Lung (tissue), 12 donors: Measurements from ENCODE around the gene ADAMTSL1. TPM values are rescaled to one million over a fixed set of nuclear protein-coding genes. Genes with fewer than 3 reads are reported as not detected.

Source experiments
- ATAC-seq: fragments of 200-7000 bp; cut with Tn5 transposase; one replicate; pipeline ENCODE4 v1.9.1; 2020; ENCODE audit warnings: moderate number of reproducible peaks; ENCODE audit not compliant: insufficient read depth, low FRiP score
- DNase-seq, 3 donors: peaks; one replicate each; pipeline ENCODE4 v3.0.0-alpha.2; 2013 to 2017
- H3K27ac ChIP-seq, 2 donors: one replicate each; pipeline ENCODE4 v1.5.1; 2013; ENCODE audit warnings: mild to moderate bottlenecking in 2 of 2, moderate library complexity in 2 of 2, control low read depth in 1 of 2, inconsistent platforms in 1 of 2, low read depth in 1 of 2, low read length in 1 of 2
- H3K27me3 ChIP-seq, 3 donors: one replicate each; pipeline ENCODE4 v1.5.1; 2013; ENCODE audit warnings: low read length in 2 of 3; ENCODE audit not compliant: control insufficient read depth in 3 of 3, insufficient read depth in 3 of 3
- H3K36me3 ChIP-seq, 4 donors: one replicate each; pipeline ENCODE4 v1.5.1; 2013; ENCODE audit warnings: low read length in 4 of 4, mild to moderate bottlenecking in 1 of 4, moderate library complexity in 1 of 4; ENCODE audit not compliant: control insufficient read depth in 4 of 4, insufficient read depth in 4 of 4
- H3K4me1 ChIP-seq, 5 donors: one replicate each; pipeline ENCODE4 v1.5.1; 2013; ENCODE audit warnings: low read length in 5 of 5, mild to moderate bottlenecking in 2 of 5, moderate library complexity in 1 of 5; ENCODE audit not compliant: control insufficient read depth in 5 of 5, insufficient read depth in 5 of 5
- H3K4me3 ChIP-seq: one replicate; pipeline ENCODE4 v1.5.1; 2013; ENCODE audit warnings: mild to moderate bottlenecking, control low read depth, moderate library complexity
- H3K9ac ChIP-seq, 2 donors: one replicate each; pipeline ENCODE4 v1.5.1; 2013; ENCODE audit warnings: low read length in 2 of 2, control low read depth in 1 of 2; ENCODE audit not compliant: insufficient read depth in 1 of 2
- H3K9me3 ChIP-seq, 4 donors: one replicate each; pipeline ENCODE4 v1.5.1; 2013; ENCODE audit warnings: low read length in 3 of 4, mild to moderate bottlenecking in 1 of 4, moderate library complexity in 1 of 4; ENCODE audit not compliant: control insufficient read depth in 4 of 4, insufficient read depth in 3 of 4
- WGBS, 2 donors: extraction: QIAGEN DNeasy Blood & Tissue Kit; methylation state at CpG; one replicate each; pipeline ENCODE4 v1.1.7; 2013; 5-methylcytosine and 5-hydroxymethylcytosine counted together
- polyA plus RNA-seq, 2 donors: library from polyadenylated mRNA; stranded (reverse); fragments of 200-250 nt; gene quantifications; one replicate each; pipeline ENCODE4 v1.2.1, GENCODE V29; 2013
- total RNA-seq, 2 donors: library from RNA; depleted of rRNA in 1 of 2; stranded (reverse); fragments of >200 nt in 1 of 2; gene quantifications; one replicate each; pipeline ENCODE4 v1.2.1, GENCODE V29; 2014 to 2021
- TF ChIP-seq, protein P1 (sequence below): IDR thresholded peaks from 2 replicates; pipeline ENCODE4 v1.5.1; 2012; ENCODE audit warnings: mild to moderate bottlenecking; ENCODE audit errors: control extremely low read depth, extremely low read depth
- donor health status: control.
- donor health status: control.
- donor health status: Bipolar disorder and iron deficiency.
- donor health status: healthy.
- donor health status: DM: yes; HTN: yes; CAD: no.

ADAMTSL1 gene
- total and polyA plus RNA-seq, 4 donors = 0.25 to 36.2 (median 1.4) TPM

GRCh38 chr9:18798508-18799290, 324.7 kb downstream of the ADAMTSL1 start:
- Histone ChIP-seq H3K9me3 (peaks cover 0 to 1% (median 0%) of the 10 kb centered on the region in 4 donors), H3K27ac (no peak overlapping the region), H3K9ac (no peak overlapping the region), H3K4me1 (no peaks in the 10 kb centered on the region), H3K4me3 (no peak overlapping the region), H3K27me3 (no peaks in the 10 kb centered on the region), H3K36me3 (no peaks in the 10 kb centered on the region)
- WGBS, 2 donors = 88% methylated on average over 5 of the region's 5 CpGs
- TF ChIP-seq, protein P1, sequence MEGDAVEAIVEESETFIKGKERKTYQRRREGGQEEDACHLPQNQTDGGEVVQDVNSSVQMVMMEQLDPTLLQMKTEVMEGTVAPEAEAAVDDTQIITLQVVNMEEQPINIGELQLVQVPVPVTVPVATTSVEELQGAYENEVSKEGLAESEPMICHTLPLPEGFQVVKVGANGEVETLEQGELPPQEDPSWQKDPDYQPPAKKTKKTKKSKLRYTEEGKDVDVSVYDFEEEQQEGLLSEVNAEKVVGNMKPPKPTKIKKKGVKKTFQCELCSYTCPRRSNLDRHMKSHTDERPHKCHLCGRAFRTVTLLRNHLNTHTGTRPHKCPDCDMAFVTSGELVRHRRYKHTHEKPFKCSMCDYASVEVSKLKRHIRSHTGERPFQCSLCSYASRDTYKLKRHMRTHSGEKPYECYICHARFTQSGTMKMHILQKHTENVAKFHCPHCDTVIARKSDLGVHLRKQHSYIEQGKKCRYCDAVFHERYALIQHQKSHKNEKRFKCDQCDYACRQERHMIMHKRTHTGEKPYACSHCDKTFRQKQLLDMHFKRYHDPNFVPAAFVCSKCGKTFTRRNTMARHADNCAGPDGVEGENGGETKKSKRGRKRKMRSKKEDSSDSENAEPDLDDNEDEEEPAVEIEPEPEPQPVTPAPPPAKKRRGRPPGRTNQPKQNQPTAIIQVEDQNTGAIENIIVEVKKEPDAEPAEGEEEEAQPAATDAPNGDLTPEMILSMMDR = no peak
- ATAC-seq = no peak
- DNase-seq = no peak

DNA sequence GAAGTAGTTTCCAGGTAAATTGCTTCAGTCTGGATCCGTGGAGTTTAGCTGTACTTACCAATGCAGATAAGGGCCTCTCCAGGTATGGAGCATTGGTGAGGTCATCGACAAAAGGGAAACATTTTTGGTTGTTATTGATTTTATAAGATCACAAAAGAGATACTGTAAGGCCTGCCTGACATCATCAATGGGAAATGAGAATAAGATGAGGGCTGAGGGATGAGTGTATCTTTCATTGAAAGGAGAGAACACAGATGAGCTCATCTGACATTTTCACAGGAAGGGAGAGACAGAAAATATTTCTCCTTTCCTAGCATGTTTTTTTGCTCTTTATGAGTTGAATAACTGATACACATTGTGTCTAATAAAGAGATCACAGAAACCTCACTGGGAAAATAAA, 325.5 kb downstream of the ADAMTSL1 start:
- 69 to 75% methylated on average over 2 of the region's 2 CpGs for WGBS, 2 donors
- Histone ChIP-seq H3K27ac (no peak overlapping the region), H3K4me1 (no peaks in the 10 kb centered on the region), H3K9ac (no peak overlapping the region), H3K9me3 (peaks cover 0 to 1% (median 0%) of the 10 kb centered on the region in 4 donors), H3K27me3 (no peaks in the 10 kb centered on the region), H3K4me3 (no peak overlapping the region), H3K36me3 (no peaks in the 10 kb centered on the region)
- TF ChIP-seq, protein P1 = no peak
- ATAC-seq (no peak), DNase-seq (no peak)

GRCh38 chr9:18800579-18800978, 326.6 kb downstream of the ADAMTSL1 start:
- H3K4me1 ChIP-seq = no peaks in the 10 kb centered on the region
- H3K36me3 ChIP-seq = no peaks in the 10 kb centered on the region
- ATAC-seq (no peak), DNase-seq (no peak)
- H3K27ac ChIP-seq = no peak overlapping the region
- H3K9me3 ChIP-seq = peaks cover 0 to 1% (median 0%) of the 10 kb centered on the region in 4 donors
- no peak overlapping the region for H3K4me3 ChIP-seq
- H3K9ac ChIP-seq = no peak overlapping the region
- WGBS, 2 donors = 89 to 92% methylated on average over 4 of the region's 4 CpGs
- H3K27me3 ChIP-seq = no peaks in the 10 kb centered on the region
- TF ChIP-seq, protein P1 = no peak
